ENCODE results near the gene SNX33.
"Not testable (repeated sequence)": the region's sequence is repeated elsewhere in the genome, so short reads cannot be mapped to it uniquely, and the experiment has no call there.

The SNX33 gene, protein sequence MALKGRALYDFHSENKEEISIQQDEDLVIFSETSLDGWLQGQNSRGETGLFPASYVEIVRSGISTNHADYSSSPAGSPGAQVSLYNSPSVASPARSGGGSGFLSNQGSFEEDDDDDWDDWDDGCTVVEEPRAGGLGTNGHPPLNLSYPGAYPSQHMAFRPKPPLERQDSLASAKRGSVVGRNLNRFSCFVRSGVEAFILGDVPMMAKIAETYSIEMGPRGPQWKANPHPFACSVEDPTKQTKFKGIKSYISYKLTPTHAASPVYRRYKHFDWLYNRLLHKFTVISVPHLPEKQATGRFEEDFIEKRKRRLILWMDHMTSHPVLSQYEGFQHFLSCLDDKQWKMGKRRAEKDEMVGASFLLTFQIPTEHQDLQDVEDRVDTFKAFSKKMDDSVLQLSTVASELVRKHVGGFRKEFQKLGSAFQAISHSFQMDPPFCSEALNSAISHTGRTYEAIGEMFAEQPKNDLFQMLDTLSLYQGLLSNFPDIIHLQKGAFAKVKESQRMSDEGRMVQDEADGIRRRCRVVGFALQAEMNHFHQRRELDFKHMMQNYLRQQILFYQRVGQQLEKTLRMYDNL

DNA sequence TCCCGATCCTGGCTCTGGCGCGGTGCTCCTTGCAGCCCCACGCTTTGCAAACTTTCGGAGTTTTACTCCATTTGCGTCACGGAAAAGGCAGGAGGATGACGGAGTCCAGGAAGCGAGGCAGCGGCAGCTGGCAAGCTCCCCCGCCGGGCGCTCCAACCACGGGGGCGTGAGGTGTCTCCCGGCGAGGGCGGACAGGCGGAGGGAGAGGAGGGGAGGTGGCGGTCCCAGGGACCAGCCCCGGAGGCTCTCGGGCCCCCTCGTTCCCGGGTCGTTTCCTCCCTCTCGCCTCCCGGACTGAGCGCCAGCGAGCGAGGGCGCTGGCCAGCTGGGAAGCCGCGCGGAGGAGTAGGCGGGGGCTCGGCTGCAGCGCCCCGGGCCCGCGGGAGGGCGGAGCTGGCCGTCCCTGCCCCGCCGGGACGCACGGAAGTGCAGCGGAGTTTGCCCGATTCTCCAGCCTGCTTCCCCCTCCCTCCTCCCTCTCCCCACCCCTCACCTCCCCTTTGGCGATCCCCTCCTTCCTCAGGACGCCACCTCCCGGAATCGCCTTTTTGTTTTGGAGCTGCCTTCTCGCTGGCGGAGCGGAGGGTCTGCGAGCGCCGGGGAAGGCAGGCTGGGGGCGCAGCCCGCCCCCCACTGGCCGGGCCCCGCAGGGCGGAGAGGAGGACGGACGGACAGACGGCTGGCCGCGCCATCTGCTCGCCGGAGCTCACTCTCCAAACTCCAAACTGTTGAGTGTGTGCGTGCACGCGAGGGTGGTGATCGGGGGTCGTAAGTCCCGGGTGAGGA is at the start of gene SNX33:
Gene SNX33, plus strand, starts transcription at position 543 of the 786 bp plus-strand sequence. CDS start 1,191 bp downstream, outside the sequence.
- peak; percentile 8 for DNase-seq

DNA sequence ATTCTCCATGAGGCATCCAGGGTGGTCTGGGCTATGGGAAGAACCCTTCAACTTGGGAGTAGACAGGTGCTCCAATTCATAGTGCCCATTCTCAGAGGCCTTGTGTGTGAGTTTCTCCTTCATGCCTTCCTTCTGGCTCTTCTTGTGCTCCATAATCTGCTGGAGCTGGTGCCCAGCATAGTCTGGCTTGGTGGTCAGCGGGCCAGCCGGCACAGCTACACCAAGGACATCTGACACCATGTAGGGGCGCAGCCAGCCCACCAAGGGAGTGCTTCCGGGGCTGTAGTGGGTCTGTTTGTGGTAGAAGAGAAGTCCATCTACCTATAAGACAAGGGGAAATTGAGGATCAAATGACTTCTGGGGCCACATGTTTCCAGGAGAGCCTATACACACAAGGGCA is 49.4 kb upstream of the SNX33 start:
- DNase-seq = no peak

DNA sequence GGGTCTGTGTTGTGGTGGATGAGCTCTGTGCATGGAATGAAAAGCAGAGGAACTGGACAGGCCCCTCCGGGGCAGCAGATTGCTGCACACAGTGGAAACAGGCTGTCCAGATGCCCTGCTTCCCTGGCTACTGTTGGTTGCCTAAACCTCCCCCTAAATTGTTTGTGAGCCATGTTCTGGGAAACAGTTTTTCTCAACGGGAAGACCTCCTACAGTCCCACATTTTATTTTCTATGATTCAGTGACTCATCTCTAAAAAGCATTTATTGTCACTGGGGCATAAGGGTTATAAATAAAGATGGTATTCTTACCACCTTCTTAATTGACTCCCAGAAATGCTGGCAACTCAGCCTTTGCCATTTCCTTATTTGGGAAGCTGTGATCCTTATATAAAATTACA is 48.3 kb upstream of the SNX33 start:
- DNase-seq = no peak

DNA sequence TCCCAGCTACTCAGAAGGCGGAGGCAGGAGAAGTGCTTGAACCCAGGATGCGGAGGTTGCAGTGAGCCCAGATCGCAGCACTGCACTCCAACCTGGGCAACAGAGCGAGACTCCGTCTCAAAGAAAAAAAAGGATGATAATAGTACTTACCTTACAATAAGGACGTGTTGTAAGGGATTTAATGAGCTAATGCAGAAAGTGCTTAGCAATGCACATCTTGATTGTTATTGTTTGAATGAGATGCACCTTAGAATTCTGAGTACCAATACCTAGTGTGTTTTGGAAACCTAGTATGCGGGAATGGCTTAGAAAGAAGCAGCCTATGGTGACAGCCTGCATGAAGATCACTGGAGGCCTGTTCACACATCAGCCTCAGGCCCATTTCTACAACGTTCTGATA is 41.7 kb upstream of the SNX33 start:
- DNase-seq = no peak

DNA sequence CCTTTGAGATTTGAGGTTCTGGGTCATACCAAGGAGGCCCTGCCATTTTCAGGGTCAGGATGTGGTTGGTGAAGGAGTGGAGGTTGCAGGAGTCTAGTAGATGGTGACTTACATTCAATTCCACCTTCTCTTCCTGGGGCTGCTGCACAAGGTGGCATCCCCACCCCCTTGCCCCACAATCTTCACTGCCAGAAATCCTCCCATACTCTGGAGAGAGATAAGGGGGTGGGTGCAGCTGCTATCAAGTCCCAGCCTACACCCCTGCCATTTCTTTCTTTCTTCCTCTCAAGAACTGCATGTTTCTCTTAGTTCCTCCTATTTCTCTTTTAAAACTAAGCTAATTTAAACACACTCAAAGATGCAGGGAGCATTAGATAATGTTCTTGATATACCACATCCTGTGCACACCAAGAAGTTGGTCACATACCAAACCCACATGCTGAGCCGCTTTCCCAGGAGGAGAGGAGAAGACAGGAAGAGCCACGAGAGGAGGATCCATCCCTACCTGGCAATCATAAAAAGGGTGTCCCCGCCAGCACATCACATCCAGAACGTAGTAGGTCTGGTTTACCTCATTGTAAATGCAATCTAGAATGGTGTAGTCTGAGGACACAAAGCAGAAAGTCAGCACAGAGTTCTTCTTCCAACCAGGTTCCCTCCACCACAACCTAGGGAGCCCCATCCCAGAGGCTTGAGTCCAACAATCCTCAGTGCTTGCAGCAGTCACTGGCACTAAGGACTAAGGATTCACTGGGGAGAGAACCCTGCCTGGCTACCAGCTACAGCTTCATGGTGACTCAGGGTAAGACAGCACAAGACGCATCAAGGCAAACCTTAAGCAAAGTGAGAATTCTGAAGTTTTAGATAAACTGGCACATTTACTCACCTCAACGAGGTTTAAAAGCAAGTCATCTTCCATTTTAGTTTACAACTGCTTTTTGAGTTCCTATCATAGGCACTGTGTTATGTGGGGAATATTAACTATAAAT is 40.7 kb upstream of the SNX33 start:
- DNase-seq = no peak

DNA sequence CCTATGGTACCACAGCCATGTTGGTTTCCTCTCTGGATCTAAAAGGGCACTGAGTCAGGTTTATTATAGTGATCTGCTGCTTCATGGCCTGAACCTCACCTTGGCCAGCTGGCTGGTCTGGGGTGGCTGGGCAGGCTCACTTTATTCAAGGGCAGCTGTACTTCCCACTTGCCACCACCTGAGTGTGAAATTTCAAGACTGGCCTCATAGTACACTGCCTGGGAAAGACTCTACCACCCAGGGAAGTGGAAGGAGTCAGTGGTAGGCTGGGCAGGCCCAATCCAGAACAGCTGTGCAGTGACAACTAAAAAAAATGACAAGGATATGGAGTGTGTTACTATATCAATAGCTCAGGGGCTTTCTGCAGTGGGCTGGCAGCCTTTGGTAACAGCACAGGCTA is 30.9 kb upstream of the SNX33 start:
- no peak for DNase-seq

DNA sequence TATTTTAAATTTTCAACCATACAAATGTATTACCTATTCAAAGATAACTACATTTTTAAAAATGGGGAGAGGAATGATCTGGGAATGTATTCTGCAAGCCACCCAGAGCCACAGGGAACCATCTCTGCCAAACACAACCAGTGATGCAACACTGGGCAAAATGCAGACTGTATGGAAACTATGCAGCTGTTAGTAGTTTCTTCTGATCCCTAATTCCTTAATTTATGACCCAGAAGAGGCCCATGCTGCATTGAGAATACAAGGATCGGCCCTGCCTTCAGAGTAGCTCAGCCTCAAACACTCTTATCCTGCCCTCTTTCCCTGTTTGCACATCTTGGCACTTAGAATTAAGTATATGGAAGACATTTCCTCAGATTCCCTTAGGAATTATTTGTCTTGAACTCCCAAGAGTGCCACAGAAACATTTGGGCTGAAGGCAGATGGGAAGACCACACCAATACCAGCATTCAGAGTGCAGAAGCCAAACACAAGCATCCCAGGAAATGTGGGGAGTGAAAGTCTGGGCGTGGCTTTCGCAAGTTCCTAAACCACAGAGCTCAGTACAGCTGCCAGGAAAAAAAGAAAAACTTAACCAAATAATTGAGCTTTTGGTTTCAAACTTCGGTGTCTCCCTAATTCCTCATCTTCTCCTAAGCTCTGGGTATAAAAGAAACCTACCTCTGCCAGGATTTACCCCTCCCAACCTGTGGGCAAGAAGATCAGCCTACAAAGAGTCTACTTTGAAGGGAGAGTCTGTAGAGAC is 27.5 kb upstream of the SNX33 start:
- no peak for DNase-seq

DNA sequence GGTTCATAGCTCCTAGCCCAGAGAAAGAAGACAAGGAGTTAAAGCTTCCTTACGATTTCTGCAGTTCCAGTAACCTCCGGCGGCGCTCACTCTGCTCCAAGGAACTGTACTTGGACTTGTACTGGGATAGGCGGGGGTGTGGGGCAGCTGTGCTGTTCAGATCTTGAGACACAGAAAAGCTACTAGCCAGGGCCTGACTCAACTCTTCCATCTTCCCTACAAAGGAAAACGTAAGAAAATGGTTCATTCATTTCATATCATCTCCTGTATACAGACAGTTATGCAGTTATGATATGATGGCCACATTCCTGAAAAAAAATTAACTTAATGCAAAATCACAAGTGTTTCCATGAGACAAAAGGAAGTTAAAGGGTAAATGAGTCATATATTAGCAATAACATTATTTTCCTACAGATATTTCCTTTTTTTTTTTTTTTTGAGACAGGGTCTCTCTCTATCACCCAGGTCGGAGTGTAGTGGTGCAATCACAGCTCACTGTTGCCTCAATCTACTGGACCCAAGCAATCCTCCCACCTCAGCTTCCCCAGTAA is 26.8 kb upstream of the SNX33 start:
- no peak for DNase-seq

DNA sequence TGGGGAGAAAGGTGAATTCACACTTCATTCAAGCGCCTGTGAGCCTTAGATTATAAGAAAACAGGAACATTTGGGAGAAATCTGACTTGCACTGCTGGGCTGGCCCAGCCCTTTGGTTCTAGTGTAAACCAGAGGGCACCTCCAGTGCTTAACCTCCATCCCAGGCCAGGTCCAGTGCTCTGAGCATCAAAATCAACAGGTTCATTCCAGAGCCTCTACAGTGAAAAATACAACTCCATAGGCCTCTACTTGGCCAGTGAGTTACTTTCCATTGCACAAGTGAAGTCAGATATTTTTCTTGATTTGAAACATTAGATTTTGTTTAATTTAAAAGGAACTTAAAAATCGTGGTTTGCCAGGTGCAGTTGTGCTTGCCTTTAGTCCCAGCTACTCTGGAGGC is 25.2 kb upstream of the SNX33 start:
- no peak for DNase-seq

DNA sequence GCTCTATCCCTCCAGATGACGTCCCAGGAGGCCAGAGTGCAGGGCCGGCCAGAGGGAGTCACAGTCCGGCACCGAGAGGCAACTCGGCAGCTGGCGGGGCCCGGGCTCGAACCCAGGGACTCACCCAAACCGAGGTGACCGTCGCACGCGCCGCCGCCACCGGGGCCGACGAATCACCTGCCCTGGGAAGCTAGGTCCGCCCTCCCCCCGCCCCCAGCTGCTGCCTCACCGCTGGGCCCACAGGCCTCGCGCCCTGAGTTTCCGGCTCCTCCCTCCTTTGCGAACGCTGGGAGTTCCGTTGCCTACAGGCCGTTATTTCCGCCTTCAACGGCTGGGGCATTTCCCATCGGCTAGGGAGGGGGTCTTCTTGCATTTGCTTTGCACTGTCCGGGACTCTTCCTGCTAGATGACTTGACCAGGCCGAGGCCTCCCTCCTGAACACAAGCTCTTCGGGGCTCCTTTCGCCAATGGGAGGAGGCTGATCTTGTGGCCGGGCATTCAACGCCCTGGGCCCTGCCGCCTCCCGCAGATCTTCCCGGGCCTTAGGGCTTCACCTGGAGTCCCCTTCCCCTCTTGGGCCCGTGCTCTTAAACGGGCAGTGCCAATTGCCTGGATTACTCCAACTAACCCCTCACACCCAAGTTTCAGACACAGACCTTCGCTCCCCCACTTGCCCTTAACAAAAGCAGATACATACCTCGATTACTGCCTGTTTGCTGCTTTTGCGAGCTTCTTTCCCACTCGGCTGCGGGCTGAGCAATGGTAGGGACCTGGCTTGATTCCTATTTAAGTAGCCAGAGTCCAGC is 22.0 kb upstream of the SNX33 start, which contains the start of gene SNUPN:
Gene SNUPN, minus strand, starts transcription at position 184 of the 806 bp plus-strand sequence. CDS start 4,674 bp downstream, outside the sequence.
- DNase-seq = peak; percentile 81

DNA sequence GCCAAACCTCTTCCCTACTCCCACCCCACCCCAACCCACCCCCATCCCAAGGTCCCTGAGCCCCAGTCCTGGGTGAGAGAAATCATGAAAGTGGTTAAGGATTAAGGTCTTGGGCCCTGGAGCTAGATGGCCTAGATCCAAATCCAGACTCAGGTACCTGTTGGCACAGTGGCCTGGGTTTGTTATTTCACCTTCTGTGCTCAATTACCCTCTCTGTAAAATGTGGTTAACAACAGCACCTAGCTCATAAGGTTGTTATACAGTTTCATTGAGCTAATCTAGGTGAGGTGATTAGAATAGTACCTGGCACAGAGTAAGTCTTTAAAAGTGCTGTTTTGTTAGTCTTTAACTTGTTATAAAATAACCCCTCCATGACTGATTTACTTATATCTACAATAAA is 15.8 kb upstream of the SNX33 start:
- DNase-seq = no peak

DNA sequence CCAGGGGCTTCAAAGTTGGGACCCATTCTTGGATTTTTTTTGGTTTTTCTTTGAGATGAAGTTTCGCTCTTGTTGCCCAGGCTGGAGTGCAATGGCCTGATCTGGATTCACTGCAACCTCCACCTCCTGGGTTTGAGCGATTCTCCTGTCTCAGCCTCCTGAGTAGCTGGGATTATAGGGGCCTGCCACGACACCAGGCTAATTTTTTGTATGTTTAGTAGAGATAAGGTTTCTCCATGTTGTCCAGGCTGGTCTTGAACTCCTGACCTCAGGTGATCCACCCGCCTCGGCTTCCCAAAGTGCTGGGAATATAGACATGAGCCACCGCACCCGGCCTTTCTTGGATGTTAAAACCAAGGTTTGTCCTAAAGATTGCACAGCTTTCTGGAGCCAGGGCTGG is 13.8 kb upstream of the SNX33 start:
- not testable (repeated sequence) for DNase-seq

DNA sequence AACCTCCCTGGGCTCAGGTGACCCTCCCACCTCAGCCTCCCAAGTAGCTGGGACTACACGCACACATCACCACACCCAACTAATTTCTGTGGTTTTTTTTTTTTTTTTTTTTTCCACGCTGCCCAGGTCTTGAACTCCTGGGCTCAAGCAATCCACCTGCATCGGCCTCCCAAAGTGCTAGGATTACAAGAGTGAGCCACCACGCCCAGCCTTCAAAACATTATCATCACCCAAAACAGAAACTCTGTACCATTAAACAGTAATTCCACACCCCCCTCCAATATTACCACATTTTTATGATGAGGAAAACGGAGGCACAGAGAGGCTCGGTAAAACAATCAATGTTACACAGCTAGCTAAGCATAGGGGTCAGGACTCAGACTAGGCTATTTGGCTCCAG is 11.7 kb upstream of the SNX33 start:
- DNase-seq = no peak

DNA sequence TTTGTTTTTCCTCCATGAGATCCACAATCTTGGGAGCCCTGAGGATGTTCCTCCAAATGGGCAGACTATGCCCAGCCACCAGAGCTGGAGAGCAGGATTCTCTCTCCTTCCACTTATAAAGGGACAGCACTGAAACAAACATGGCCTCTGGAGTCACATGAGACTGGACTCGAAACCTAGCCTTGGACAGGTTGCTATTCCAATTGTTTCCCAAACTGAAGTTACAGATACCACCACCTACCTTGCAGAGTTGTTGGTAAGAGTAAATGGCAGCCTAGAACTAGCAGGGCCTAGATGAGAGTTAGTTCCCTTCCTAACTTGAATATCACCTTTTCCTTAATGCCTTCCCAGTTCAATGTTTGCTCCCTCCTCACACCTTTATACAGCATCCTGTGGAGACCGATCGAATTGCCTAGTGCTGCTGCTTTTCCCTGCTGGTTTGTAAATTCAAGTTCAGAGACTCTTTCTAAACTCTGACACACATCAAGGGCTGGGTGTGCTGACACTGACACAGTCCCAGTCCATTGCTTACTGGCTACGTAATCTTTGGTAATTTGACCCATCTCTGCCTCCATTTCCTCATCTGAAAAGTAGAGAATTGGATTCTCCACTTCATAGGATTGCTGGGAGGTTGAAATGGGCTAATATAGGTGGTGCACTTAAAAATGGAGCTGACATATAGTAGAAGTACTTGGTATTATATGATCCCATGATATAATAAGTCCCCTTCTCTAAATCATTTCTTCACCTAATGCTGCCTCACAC is 10.3 kb upstream of the SNX33 start:
- no peak for DNase-seq

DNA sequence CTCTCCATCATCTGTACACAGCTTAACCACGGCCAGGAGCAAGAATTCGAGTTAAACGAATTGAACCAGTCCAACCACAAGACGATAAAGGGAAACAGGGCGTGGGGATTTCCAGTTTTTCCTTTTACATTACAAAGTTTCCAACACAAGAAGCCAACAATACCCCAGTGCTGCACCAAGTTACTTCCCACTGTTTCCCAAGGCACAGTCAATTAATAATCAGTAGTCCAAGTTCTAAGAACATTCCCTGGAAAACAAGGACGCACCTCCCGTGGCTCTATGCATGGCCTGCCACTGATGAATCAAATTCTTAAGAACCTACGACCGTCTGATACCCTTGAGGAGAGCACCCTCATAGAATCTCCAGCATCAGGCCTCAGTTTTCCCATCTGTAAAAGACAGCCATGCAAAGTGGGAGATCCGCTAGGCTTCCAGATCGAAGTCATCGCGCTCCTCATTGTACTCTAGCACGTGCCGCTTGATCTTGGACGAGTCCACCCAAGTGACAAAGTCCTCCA is 8.5 kb upstream of the SNX33 start:
- DNase-seq = no peak

DNA sequence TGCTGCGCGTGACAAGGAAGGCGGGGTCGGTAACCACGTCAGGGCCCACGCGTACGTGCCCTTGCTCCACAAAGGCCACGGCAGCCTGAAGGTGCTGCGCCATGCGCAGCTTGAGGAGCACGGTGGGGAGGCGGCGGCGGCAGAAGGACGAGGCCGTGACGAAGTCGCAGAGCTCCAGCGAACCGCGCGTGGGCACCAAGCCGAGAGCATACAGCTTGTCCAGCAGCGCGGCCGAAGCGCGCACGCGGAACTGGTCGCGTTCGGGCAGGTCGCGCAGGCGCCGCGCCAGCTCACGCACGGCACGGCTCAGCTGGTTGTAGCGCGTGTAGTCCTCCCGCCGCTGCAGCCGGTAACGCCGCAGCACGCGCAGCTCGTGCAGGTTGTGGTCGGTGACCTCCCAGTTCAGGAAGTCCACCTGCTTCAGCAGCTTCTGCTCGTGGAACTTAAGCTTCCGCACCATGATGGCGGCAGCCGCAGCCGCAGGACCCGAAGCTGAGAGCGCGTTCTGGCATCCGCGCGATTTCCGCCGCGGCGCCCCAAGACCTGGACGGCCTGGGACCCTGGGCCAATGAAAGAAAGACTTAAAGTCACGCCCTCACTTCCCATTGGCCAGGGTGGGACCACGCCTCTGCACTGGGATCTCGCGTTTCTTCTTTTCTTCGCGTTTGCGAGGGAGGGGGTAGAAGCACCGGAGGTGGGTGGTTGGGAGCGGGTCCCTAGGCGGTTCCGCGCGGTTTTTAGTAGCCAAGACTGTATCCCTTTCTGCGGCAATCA is 7.8 kb upstream of the SNX33 start, which contains the start of gene IMP3:
Gene IMP3, minus strand, starts transcription at position 516 of the 774 bp plus-strand sequence. Its CDS starts 56 bp downstream, at position 460.
- peak; percentile 94 for DNase-seq

DNA sequence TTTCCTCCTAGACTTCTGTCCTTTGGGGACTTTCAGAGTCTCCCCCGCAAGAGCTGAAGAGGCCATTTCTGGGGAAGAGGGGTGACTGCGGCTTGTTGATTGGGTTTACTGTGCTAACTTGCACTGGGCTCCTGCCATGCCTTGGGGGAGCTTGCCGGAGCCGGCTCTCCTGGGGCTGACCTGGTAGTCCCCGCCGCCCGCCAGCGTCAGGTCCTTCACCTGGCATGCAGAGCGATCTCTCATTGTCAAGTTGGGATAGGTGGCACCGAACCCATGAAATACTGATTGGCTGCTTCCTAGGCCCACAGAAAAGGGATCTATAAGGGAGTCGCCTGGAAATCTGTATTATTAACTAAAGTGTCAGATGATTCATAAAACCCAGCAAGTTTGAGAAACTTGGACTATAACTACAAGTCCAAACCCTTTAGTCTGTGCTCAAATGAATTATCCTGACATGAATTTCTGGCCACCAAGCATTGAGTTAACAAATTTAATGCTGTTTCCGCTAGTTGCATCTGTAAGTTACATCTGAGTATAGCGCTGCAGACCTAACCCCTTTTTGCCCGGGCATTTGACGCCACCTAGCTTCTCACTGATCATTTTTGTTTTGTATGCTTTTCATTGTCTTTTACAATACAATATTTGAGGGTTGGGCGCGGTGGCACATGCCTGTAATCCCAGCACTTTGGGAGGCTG is 7.1 kb upstream of the SNX33 start:
- DNase-seq = peak; percentile 50

DNA sequence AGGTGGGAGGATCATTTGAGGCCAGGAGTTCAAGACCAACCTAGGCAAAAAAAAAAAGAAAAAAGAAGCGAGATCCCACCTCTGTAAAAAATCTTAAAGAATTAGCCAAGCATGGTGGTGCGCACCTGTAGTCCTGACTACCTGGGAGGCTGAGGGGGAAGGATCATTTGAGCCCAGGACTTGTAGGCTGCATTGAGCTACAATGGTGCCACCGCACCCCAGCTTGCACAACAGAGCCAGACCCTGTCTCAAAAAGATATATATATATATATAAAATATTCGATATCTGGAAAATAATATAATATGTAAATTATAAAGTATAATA is 6.6 kb upstream of the SNX33 start:
- no peak for DNase-seq
